DND-41 (cell line): ENCODE results near the gene FAT1.

ENCODE experiments used
- ATAC-seq: fragments of 200-7000 bp; cut with Tn5 transposase; 3 replicates; pipeline ENCODE4 v1.9.1; 2021; ENCODE audit warnings: low read depth; ENCODE audit not compliant: insufficient read depth
- DNase-seq: peaks from one replicate; pipeline ENCODE4 v3.0.0-alpha.2; 2020
- H2AFZ ChIP-seq: 2 replicates; pipeline ENCODE4 v1.6.0; 2012; ENCODE audit warnings: low read depth, low read length
- H3K27ac ChIP-seq: 2 replicates; pipeline ENCODE4 v1.5.1; 2012; ENCODE audit warnings: low read length, inconsistent platforms
- H3K27me3 ChIP-seq: fragments of 200-600 bp; sonication (generic); 2 replicates; pipeline ENCODE4 v1.6.0; 2012; ENCODE audit warnings: low read length, mild to moderate bottlenecking, inconsistent platforms; ENCODE audit not compliant: insufficient read depth, poor library complexity
- H3K36me3 ChIP-seq: 2 replicates; pipeline ENCODE4 v1.5.1; 2012; ENCODE audit warnings: low read length, inconsistent platforms; ENCODE audit not compliant: insufficient read depth
- H3K4me1 ChIP-seq: 2 replicates; pipeline ENCODE4 v1.5.1; 2012; ENCODE audit warnings: mild to moderate bottlenecking, low read length; ENCODE audit not compliant: insufficient read depth
- H3K4me2 ChIP-seq: 2 replicates; pipeline ENCODE4 v1.6.0; 2012; ENCODE audit warnings: mild to moderate bottlenecking, moderate library complexity, low read length, inconsistent platforms; ENCODE audit not compliant: insufficient read depth
- H3K4me3 ChIP-seq, 2 experiments: fragments of 200-600 bp in 1 of 2; shearing (Covaris generic) in 1 of 2; 2 replicates each; pipeline ENCODE4 v1.5.1; 2012 to 2016; ENCODE audit warnings: inconsistent platforms in 2 of 2, low read length in 2 of 2, mild to moderate bottlenecking in 2 of 2, low read depth in 1 of 2, moderate library complexity in 1 of 2
- H3K79me2 ChIP-seq: 2 replicates; pipeline ENCODE4 v1.6.0; 2012; ENCODE audit warnings: low read length, inconsistent platforms; ENCODE audit not compliant: insufficient read depth
- H3K9ac ChIP-seq: 2 replicates; pipeline ENCODE4 v1.6.0; 2012; ENCODE audit warnings: low read depth, mild to moderate bottlenecking, inconsistent platforms, low read length, moderate library complexity
- H3K9me3 ChIP-seq: 2 replicates; pipeline ENCODE4 v1.5.1; 2012; ENCODE audit warnings: low read length, moderate library complexity, mild to moderate bottlenecking, inconsistent platforms; ENCODE audit not compliant: insufficient read depth, severe bottlenecking
- H4K20me1 ChIP-seq: 2 replicates; pipeline ENCODE4 v1.6.0; 2012; ENCODE audit warnings: low read length; ENCODE audit not compliant: insufficient read depth
- CTCF ChIP-seq: IDR thresholded peaks from 2 replicates; pipeline ENCODE4 v1.5.1; 2012; ENCODE audit warnings: borderline replicate concordance, low read length, moderate library complexity, mild to moderate bottlenecking; ENCODE audit not compliant: poor library complexity, severe bottlenecking; ENCODE audit errors: extremely low read depth
- EZH2 ChIP-seq: IDR thresholded peaks from 3 replicates; pipeline ENCODE4 v1.6.1; 2012; ENCODE audit warnings: borderline replicate concordance, low read depth, mild to moderate bottlenecking, moderate library complexity, low read length, inconsistent platforms; ENCODE audit not compliant: severe bottlenecking

Gene FAT1

GRCh38 chr4:186685767-186686183 lies 37.9 kb downstream of the FAT1 start:
- Histone ChIP-seq H3K79me2 (no peaks in the 10 kb centered on the region), H3K4me1 (no peaks in the 10 kb centered on the region), H3K4me3 (no peak overlapping the region), H3K9ac (no peak overlapping the region), H3K9me3 (no peaks in the 10 kb centered on the region), H3K27me3 (no peaks in the 10 kb centered on the region), H3K36me3 (no peaks in the 10 kb centered on the region), H2AFZ (no peak overlapping the region), H4K20me1 (no peaks in the 10 kb centered on the region), H3K4me2 (no peak overlapping the region), H3K27ac (no peak overlapping the region)
- no peak for DNase-seq
- no peak for ATAC-seq
- TF ChIP-seq EZH2, result no peak

GRCh38 chr4:186684889-186685309 lies 38.8 kb downstream of the FAT1 start:
- H4K20me1 ChIP-seq, result no peaks in the 10 kb centered on the region
- H3K9ac ChIP-seq, result no peak overlapping the region
- DNase-seq, result no peak
- TF ChIP-seq EZH2, result no peak
- no peak for TF ChIP-seq CTCF
- ATAC-seq, result no peak
- no peak overlapping the region for H2AFZ ChIP-seq
- H3K4me2 ChIP-seq, result no peak overlapping the region
- H3K27ac ChIP-seq, result no peak overlapping the region
- H3K79me2 ChIP-seq, result no peaks in the 10 kb centered on the region
- H3K4me3 ChIP-seq, result no peak overlapping the region
- H3K36me3 ChIP-seq, result no peaks in the 10 kb centered on the region
- no peaks in the 10 kb centered on the region for H3K4me1 ChIP-seq
- no peaks in the 10 kb centered on the region for H3K27me3 ChIP-seq
- no peaks in the 10 kb centered on the region for H3K9me3 ChIP-seq

GRCh38 chr4:186684220-186684619 lies 39.4 kb downstream of the FAT1 start:
- Histone ChIP-seq H3K9me3 (no peaks in the 10 kb centered on the region), H3K36me3 (no peaks in the 10 kb centered on the region), H4K20me1 (no peaks in the 10 kb centered on the region), H3K4me1 (no peaks in the 10 kb centered on the region), H3K27me3 (no peaks in the 10 kb centered on the region), H2AFZ (no peak overlapping the region), H3K9ac (no peak overlapping the region), H3K79me2 (no peaks in the 10 kb centered on the region), H3K27ac (no peak overlapping the region), H3K4me2 (no peak overlapping the region), H3K4me3 (no peak overlapping the region)
- no peak for ATAC-seq
- DNase-seq, result no peak
- TF ChIP-seq CTCF (no peak), EZH2 (no peak)

- no peaks in the 10 kb centered on the region for H3K9me3 ChIP-seq
- no peaks in the 10 kb centered on the region for H3K36me3 ChIP-seq
- H3K9ac ChIP-seq, result no peak overlapping the region
- no peak overlapping the region for H3K4me2 ChIP-seq
- DNase-seq, result no peak
- no peaks in the 10 kb centered on the region for H3K27me3 ChIP-seq
- no peaks in the 10 kb centered on the region for H3K4me1 ChIP-seq
- TF ChIP-seq CTCF (no peak), EZH2 (no peak)
- no peak overlapping the region for H3K4me3 ChIP-seq
- no peak overlapping the region for H2AFZ ChIP-seq
- H3K79me2 ChIP-seq, result no peaks in the 10 kb centered on the region
- ATAC-seq, result no peak
- H4K20me1 ChIP-seq, result no peaks in the 10 kb centered on the region
- H3K27ac ChIP-seq, result no peak overlapping the region
Observed at GRCh38 chr4:186680641-186681040, 43.0 kb downstream of the FAT1 start.
